ENCODE data around the gene PRND.

DNA sequence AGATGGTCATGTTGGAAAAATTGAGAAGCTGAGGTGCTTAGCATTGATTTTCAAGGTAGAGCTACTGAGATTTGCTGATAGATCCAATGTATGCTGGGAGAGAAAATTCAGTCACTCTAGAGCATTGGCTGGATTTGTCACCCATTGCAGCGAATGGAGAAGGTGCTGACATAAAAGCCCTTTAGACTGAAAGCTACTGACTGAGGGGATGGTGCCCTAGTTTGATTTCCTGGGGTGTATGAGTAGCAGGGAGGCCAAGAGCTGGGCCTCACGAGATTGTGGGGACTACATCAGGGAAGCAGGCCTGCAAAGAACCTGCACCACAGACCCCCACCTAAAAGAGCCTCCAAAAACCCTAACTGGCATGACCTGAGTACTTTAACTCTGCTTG, 23.9 kb upstream of the PRND start:
- TF ChIP-seq POLR2AphosphoS5 (IDR thresholded peaks at IDR 0.05) (no peak), POLR2A (IDR thresholded peaks at IDR 0.05) (no peak), CTCF (IDR thresholded peaks at IDR 0.05) (no peak)

Measured in suprapubic skin (tissue), 4 donors.